Bronchial epithelial cell (primary cell): ENCODE measurements around the gene PCDHGA11. TPM values are rescaled to one million over a fixed set of nuclear protein-coding genes. Genes with fewer than 3 reads are reported as not detected.

ENCODE experiments used
- DNase-seq: peaks from one replicate; pipeline ENCODE4 v3.0.0-alpha.2; 2010; ENCODE audit warnings: low read depth
- FAIRE-seq: peaks from 2 replicates; lab custom pipeline; 2011; peaks lifted over from hg19 to GRCh38; lab: Jason Lieb, UNC
- H3K27me3 ChIP-seq: 2 replicates; pipeline ENCODE4 v1.5.1; 2011; ENCODE audit warnings: low read length; ENCODE audit not compliant: control insufficient read depth, insufficient read depth
- H3K36me3 ChIP-seq: 2 replicates; pipeline ENCODE4 v1.5.1; 2011; ENCODE audit warnings: low read length; ENCODE audit not compliant: control insufficient read depth, insufficient read depth
- H3K4me3 ChIP-seq: 2 replicates; pipeline ENCODE4 v1.5.1; 2011; ENCODE audit warnings: mild to moderate bottlenecking, low read depth, low read length, control low read depth
- total RNA-seq: library from RNA; depleted of rRNA; stranded (reverse); fragments of >200 nt; gene quantifications from 2 replicates; pipeline ENCODE4 v1.2.1, GENCODE V29; 2014
- TF ChIP-seq, protein P1 (sequence below): IDR thresholded peaks from 2 replicates; pipeline ENCODE4 v1.5.1; 2011; ENCODE audit warnings: mild to moderate bottlenecking, moderate library complexity, low read length, control low read depth, inconsistent platforms; ENCODE audit not compliant: insufficient read depth, severe bottlenecking

PCDHGA11 gene
- total RNA-seq, 1 donor from 2014 or later: 1.6 TPM

DNA sequence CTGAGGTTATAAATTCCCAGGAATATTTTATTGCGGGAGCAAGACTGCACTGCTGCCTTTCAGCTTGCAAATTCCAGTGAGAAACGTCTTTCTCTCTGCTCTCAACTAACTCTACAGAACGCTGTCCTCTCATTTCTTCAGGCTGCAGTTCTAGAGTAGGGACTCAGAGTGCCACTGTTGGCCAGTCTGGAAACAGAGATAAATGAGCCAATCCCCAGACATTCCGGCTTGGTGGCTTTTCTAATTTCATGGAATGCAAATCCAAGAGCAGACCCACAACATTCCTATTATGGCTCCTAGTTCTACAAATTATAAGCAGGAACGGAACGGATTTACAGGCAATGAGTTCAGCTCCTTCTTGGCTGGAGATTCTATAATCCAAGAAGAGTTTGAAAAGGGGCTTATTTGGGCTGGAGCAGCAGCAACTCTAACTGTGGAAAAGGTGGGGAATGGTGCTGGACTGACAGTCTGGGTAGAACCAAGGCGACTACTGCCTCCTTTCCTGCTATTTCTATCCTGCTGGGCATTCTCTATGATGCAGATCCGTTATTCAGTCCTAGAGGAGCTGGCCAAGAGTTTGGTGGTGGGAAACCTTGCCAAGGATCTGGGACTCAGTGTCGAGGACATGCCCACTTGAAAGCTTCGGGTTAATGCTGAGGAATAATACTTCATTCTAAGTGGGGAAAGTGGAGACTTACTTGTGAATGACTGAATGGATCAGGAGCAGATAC, 18.7 kb downstream of the PCDHGA11 start:
- DNase-seq: no peak
- Histone ChIP-seq H3K4me3 (no peak overlapping the region), H3K27me3 (no peaks in the 10 kb centered on the region), H3K36me3 (no peaks in the 10 kb centered on the region)
- TF ChIP-seq, protein P1, sequence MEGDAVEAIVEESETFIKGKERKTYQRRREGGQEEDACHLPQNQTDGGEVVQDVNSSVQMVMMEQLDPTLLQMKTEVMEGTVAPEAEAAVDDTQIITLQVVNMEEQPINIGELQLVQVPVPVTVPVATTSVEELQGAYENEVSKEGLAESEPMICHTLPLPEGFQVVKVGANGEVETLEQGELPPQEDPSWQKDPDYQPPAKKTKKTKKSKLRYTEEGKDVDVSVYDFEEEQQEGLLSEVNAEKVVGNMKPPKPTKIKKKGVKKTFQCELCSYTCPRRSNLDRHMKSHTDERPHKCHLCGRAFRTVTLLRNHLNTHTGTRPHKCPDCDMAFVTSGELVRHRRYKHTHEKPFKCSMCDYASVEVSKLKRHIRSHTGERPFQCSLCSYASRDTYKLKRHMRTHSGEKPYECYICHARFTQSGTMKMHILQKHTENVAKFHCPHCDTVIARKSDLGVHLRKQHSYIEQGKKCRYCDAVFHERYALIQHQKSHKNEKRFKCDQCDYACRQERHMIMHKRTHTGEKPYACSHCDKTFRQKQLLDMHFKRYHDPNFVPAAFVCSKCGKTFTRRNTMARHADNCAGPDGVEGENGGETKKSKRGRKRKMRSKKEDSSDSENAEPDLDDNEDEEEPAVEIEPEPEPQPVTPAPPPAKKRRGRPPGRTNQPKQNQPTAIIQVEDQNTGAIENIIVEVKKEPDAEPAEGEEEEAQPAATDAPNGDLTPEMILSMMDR: no peak
- FAIRE-seq: no peak

DNA sequence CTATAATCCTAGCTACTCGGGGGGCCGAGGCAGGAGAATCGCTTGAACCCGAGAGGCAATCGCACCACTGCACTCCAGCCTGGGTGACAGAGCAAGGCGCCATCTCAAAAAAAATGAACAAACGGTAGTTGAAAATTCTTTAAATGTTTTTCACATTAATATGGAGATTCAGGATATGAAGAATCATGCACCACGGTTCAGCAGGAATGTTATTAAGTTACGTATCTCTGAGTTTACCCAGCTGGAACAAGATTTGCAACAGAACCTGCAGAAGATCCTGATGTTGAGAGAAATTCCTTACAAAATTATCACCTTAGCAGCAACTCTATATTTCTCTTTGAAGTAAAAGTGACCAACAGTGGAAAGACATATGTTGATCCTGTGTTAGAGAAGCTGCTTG, 19.5 kb downstream of the PCDHGA11 start:
- FAIRE-seq: no peak
- Histone ChIP-seq H3K27me3 (no peaks in the 10 kb centered on the region), H3K4me3 (no peak overlapping the region), H3K36me3 (no peaks in the 10 kb centered on the region)
- no peak for DNase-seq
- TF ChIP-seq, protein P1: no peak

DNA sequence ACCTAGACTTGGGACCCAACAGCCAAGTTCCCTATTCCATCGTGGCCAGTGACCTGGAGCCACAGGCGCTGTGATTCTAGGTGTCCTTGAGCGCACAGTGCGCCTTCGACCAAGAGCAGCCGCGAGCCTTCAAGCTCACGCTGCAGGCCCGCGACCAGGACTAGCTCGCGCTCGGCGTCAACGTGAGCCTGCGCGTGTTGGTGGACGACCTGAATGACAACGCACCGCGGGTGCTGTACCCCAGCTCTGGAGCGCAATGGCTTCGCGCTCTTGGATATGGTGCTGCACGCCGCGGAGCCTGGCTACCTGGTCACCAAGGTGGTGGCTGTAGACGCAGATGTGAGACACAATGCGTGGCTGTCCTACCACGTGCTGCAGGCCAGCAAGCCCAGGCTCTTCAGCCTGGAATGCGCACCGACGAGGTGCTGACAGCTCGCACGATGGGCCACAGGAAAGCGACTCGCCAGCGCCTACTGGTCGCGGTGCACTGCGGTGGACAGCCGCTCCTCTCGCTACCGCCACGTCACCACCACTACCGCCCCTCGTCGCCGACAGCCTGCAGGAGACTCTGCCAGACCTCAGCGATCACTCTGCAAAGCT, 20.8 kb downstream of the PCDHGA11 start:
- no peak overlapping the region for H3K4me3 ChIP-seq
- FAIRE-seq: no peak
- TF ChIP-seq, protein P1: no peak
- no peak for DNase-seq
- no peaks in the 10 kb centered on the region for H3K27me3 ChIP-seq
- no peaks in the 10 kb centered on the region for H3K36me3 ChIP-seq

DNA sequence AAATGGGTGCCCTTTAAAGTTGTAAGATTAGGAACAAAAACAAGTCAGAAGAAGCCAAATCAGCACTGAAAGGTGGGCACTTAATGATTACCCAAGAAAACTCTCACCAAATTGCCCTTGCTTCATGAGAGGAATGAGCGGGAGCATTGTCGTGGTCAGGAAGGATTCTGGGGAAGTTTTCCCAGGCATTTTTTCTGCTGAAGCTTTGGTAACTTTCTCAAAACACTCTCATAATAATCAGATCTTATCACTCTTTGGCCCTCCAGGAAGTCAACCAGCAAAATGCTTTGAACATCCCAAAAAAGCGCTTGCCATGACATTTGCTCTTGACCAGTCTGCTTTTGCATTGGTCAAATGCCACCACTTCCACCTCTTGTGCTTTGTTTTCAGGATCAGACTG, 44.5 kb downstream of the PCDHGA11 start:
- Histone ChIP-seq H3K4me3 (no peak overlapping the region), H3K36me3 (no peaks in the 10 kb centered on the region), H3K27me3 (no peaks in the 10 kb centered on the region)
- TF ChIP-seq, protein P1: no peak
- DNase-seq (no peak), FAIRE-seq (no peak)

Other genes starting within 250 kb of the PCDHGA11 start
- not detected in 2 replicates for gene PCDHB7, start 248.4 kb upstream of the PCDHGA11 start, total RNA-seq
- under 0.01 TPM in 2 replicates for gene PCDHB8, start 243.3 kb upstream of the PCDHGA11 start, total RNA-seq
- gene PCDHB16, start 238.7 kb upstream of the PCDHGA11 start, total RNA-seq: under 0.01 TPM in 1 of 2 replicates, not detected in the other
- under 0.01 TPM in 1 of 2 replicates, not detected in the other for gene PCDHB9, start 233.9 kb upstream of the PCDHGA11 start, total RNA-seq
- 0.13 and 0.26 TPM in 2 replicates for gene PCDHB10, start 228.7 kb upstream of the PCDHGA11 start, total RNA-seq
- gene PCDHB11, start 221.4 kb upstream of the PCDHGA11 start, total RNA-seq: under 0.01 and 0.26 TPM in 2 replicates
- 0.13 TPM in 1 of 2 replicates, not detected in the other for gene PCDHB12, start 212.3 kb upstream of the PCDHGA11 start, total RNA-seq
- gene PCDHB13, start 207.1 kb upstream of the PCDHGA11 start, total RNA-seq: 0.26 TPM in 1 of 2 replicates, not detected in the other
- 0.26 and 0.77 TPM in 2 replicates for gene PCDHB14, start 197.7 kb upstream of the PCDHGA11 start, total RNA-seq
- gene PCDHB15, start 175.7 kb upstream of the PCDHGA11 start, total RNA-seq: under 0.01 and 0.51 TPM in 2 replicates
- gene SLC25A2, start 117.0 kb upstream of the PCDHGA11 start, total RNA-seq: 0.13 TPM in 1 of 2 replicates, not detected in the other
- 36.3 and 74.5 TPM in 2 replicates for gene TAF7, start 100.3 kb upstream of the PCDHGA11 start, total RNA-seq
- gene PCDHGA1, start 90.5 kb upstream of the PCDHGA11 start, total RNA-seq: under 0.01 and 0.26 TPM in 2 replicates
- under 0.01 and 0.26 TPM in 2 replicates for gene PCDHGA2, start 82.3 kb upstream of the PCDHGA11 start, total RNA-seq
- gene PCDHGA3, start 77.2 kb upstream of the PCDHGA11 start, total RNA-seq: under 0.01 and 0.13 TPM in 2 replicates
- gene PCDHGB1, start 71.0 kb upstream of the PCDHGA11 start, total RNA-seq: under 0.01 and 0.26 TPM in 2 replicates
- gene PCDHGA4, start 66.0 kb upstream of the PCDHGA11 start, total RNA-seq: 0.26 and 0.53 TPM in 2 replicates
- under 0.01 and 0.26 TPM in 2 replicates for gene PCDHGB2, start 61.1 kb upstream of the PCDHGA11 start, total RNA-seq
- under 0.01 and 0.13 TPM in 2 replicates for gene PCDHGA5, start 56.9 kb upstream of the PCDHGA11 start, total RNA-seq
- under 0.01 and 0.77 TPM in 2 replicates for gene PCDHGB3, start 50.8 kb upstream of the PCDHGA11 start, total RNA-seq
- under 0.01 and 0.26 TPM in 2 replicates for gene PCDHGA6, start 47.2 kb upstream of the PCDHGA11 start, total RNA-seq
- gene PCDHGA7, start 38.3 kb upstream of the PCDHGA11 start, total RNA-seq: under 0.01 and 0.51 TPM in 2 replicates
- gene PCDHGB4, start 33.4 kb upstream of the PCDHGA11 start, total RNA-seq: 2.1 and 3.1 TPM in 2 replicates
- under 0.01 and 0.51 TPM in 2 replicates for gene PCDHGA8, start 28.4 kb upstream of the PCDHGA11 start, total RNA-seq
- 2.4 and 5.1 TPM in 2 replicates for gene PCDHGB5, start 23.1 kb upstream of the PCDHGA11 start, total RNA-seq
- gene PCDHGA9, start 18.3 kb upstream of the PCDHGA11 start, total RNA-seq: 0.53 and 1.5 TPM in 2 replicates
- 0.53 and 1.5 TPM in 2 replicates for gene PCDHGB6, start 13.0 kb upstream of the PCDHGA11 start, total RNA-seq
- gene PCDHGA10, start 8.1 kb upstream of the PCDHGA11 start, total RNA-seq: 2.1 and 5.2 TPM in 2 replicates
- 1.3 and 3.3 TPM in 2 replicates for gene PCDHGB7, start 3.4 kb upstream of the PCDHGA11 start, total RNA-seq
- gene PCDHGA12, start 9.5 kb downstream of the PCDHGA11 start, total RNA-seq: 0.79 and 1.4 TPM in 2 replicates
- gene PCDHGC3, start 54.9 kb downstream of the PCDHGA11 start, total RNA-seq: 9.5 and 17.4 TPM in 2 replicates
- gene PCDHGC4, start 64.0 kb downstream of the PCDHGA11 start, total RNA-seq: 0.53 and 0.90 TPM in 2 replicates
- gene PCDHGC5, start 68.0 kb downstream of the PCDHGA11 start, total RNA-seq: 0.26 and 0.77 TPM in 2 replicates
- gene DIAPH1, start 197.9 kb downstream of the PCDHGA11 start, total RNA-seq: 48.2 and 57.1 TPM in 2 replicates
- gene HDAC3, start 215.8 kb downstream of the PCDHGA11 start, total RNA-seq: 72.7 and 87.1 TPM in 2 replicates
- 14.2 and 16.6 TPM in 2 replicates for gene RELL2, start 215.9 kb downstream of the PCDHGA11 start, total RNA-seq
- gene FCHSD1, start 230.4 kb downstream of the PCDHGA11 start, total RNA-seq: 14.2 and 17.2 TPM in 2 replicates